Psoas muscle (tissue), 8 donors: ENCODE results near the gene VCAN. TPM values are rescaled to one million over a fixed set of nuclear protein-coding genes. Genes with fewer than 3 reads are reported as not detected.

Experiments used
- ATAC-seq, 4 donors: fragments of 200-7000 bp; cut with Tn5 transposase; one replicate each; pipeline ENCODE4 v1.9.1; 2020; ENCODE audit warnings: moderate library complexity in 3 of 4, mild to moderate bottlenecking in 2 of 4
- DNase-seq, 2 donors: peaks; one replicate each; pipeline ENCODE4 v3.0.0-alpha.2; 2020
- H3K27ac ChIP-seq: fragments of 200-600 bp; one replicate; pipeline ENCODE4 v1.8.0; 2022
- H3K27me3 ChIP-seq, 3 donors: fragments of 200-600 bp in 1 of 3; one replicate each; pipeline versions ENCODE4 v1.6.1 to v1.8.0; 2013 to 2022; ENCODE audit warnings: low read length in 2 of 3, mild to moderate bottlenecking in 2 of 3, moderate library complexity in 1 of 3; ENCODE audit not compliant: insufficient read depth in 3 of 3
- H3K36me3 ChIP-seq, 2 donors: fragments of 200-600 bp in 1 of 2; one replicate each; pipeline versions ENCODE4 v1.6.1 to v1.8.0; 2013 to 2022; ENCODE audit warnings: low read depth in 1 of 2, mild to moderate bottlenecking in 1 of 2, moderate library complexity in 1 of 2; ENCODE audit not compliant: insufficient read depth in 1 of 2
- H3K4me1 ChIP-seq: fragments of 200-600 bp; one replicate; pipeline ENCODE4 v1.8.0; 2022
- H3K4me3 ChIP-seq: fragments of 200-600 bp; one replicate; pipeline ENCODE4 v1.8.0; 2022; ENCODE audit warnings: mild to moderate bottlenecking
- H3K9me3 ChIP-seq: fragments of 200-600 bp; one replicate; pipeline ENCODE4 v1.8.0; 2022
- CTCF ChIP-seq: fragments of 200-600 bp; IDR thresholded peaks from one replicate; pipeline ENCODE4 v1.8.0; 2022; ENCODE audit warnings: antibody characterized with exemption
- WGBS, 3 donors: extraction: QIAGEN DNeasy Blood & Tissue Kit; methylation state at CpG; one replicate each; pipeline versions ENCODE4 v1.1.6 to v1.1.7; 2013; 5-methylcytosine and 5-hydroxymethylcytosine counted together
- intact Hi-C, 2 donors: fragments of 100-400 bp; cut with DNase I; formaldehyde crosslinking; loops; one replicate each; pipeline versions ENCODE4 v1.11.0 to v1.14.2; 2022
- polyA plus RNA-seq, 3 donors: library from polyadenylated mRNA; stranded (reverse); fragments of 200-250 nt; gene quantifications; one replicate each; pipeline ENCODE4 v1.2.3, GENCODE V29; 2013
- total RNA-seq, 4 donors: library from RNA; stranded (reverse); fragmentation: NEBNext Ultra II Directional in 2 of 4; extraction: Animal tissue kit (Norgen Biotek cat#: 25700) in 2 of 4; gene quantifications; one replicate each; pipeline versions ENCODE4 v1.2.1 to v1.2.4, GENCODE V29; 2021 to 2023
- donor health status: healthy with polysubstance abuse.
- donor health status: DM: no; HTN: no; CAD: no; lungs with moderate emphysema.
- donor health status: Bipolar disorder and iron deficiency.
- donor health status: healthy.
- donor health status: DM: yes; HTN: yes; CAD: no.
- donor health status: DM: no; HTN: no; CAD: no.
- donor health status: DM: no; HTN: no; CAD: no.
- donor health status: DM: yes; HTN: yes; CAD: no.

The VCAN gene
- total and polyA plus RNA-seq, 7 donors, result 2.7 to 26.1 (median 8.8) TPM

GRCh38 chr5:83507431-83507830 lies 35.9 kb downstream of the VCAN start:
- H3K27me3 ChIP-seq, result no peaks in the 10 kb centered on the region
- WGBS, 3 donors, result 29 to 35% (median 33%) methylated on average over 1 of the region's 1 CpG
- DNase-seq, result no peak
- no peaks in the 10 kb centered on the region for H3K4me1 ChIP-seq
- H3K36me3 ChIP-seq, result no peaks in the 10 kb centered on the region
- no peak for ATAC-seq
- TF ChIP-seq CTCF, result no peak
- H3K4me3 ChIP-seq, result no peak overlapping the region
- no peaks in the 10 kb centered on the region for H3K9me3 ChIP-seq
- no peak overlapping the region for H3K27ac ChIP-seq
- intact Hi-C loops, result no loop called here

GRCh38 chr5:83509540-83509939 lies 38.0 kb downstream of the VCAN start:
- intact Hi-C loops, result no loop called here
- no peak for DNase-seq
- TF ChIP-seq CTCF, result no peak
- Histone ChIP-seq H3K36me3 (no peaks in the 10 kb centered on the region), H3K4me1 (no peaks in the 10 kb centered on the region), H3K27me3 (no peaks in the 10 kb centered on the region), H3K9me3 (no peaks in the 10 kb centered on the region), H3K4me3 (no peak overlapping the region), H3K27ac (no peak overlapping the region)
- 50 to 59% (median 56%) methylated on average over 4 of the region's 4 CpGs for WGBS, 3 donors
- ATAC-seq, result no peak

- no peak overlapping the region for H3K27ac ChIP-seq
- H3K4me3 ChIP-seq, result no peak overlapping the region
- no peak for DNase-seq
- intact Hi-C loops, result no loop called here
- no peaks in the 10 kb centered on the region for H3K4me1 ChIP-seq
- H3K27me3 ChIP-seq, result no peaks in the 10 kb centered on the region
- no peaks in the 10 kb centered on the region for H3K36me3 ChIP-seq
- no peaks in the 10 kb centered on the region for H3K9me3 ChIP-seq
- ATAC-seq, result no peak
- 58 to 76% (median 71%) methylated on average over 1 of the region's 1 CpG for WGBS, 3 donors
- no peak for TF ChIP-seq CTCF
These were observed 38.7 kb downstream of the VCAN start for GRCh38 chr5:83510260-83510659.

GRCh38 chr5:83512061-83512745 lies 40.7 kb downstream of the VCAN start:
- DNase-seq, result no peak
- H3K9me3 ChIP-seq, result no peaks in the 10 kb centered on the region
- H3K27ac ChIP-seq, result no peak overlapping the region
- no peak overlapping the region for H3K4me3 ChIP-seq
- H3K36me3 ChIP-seq, result no peaks in the 10 kb centered on the region
- WGBS, 3 donors, result 90 to 93% (median 91%) methylated on average over 13 of the region's 13 CpGs
- intact Hi-C loops, result no loop called here
- no peak for ATAC-seq
- H3K4me1 ChIP-seq, result no peaks in the 10 kb centered on the region
- no peak for TF ChIP-seq CTCF
- H3K27me3 ChIP-seq, result no peaks in the 10 kb centered on the region

- no peak for TF ChIP-seq CTCF
- no peaks in the 10 kb centered on the region for H3K4me1 ChIP-seq
- no peaks in the 10 kb centered on the region for H3K27me3 ChIP-seq
- ATAC-seq, result no peak
- WGBS, 3 donors, result 48 to 68% (median 52%) methylated on average over 1 of the region's 1 CpG
- DNase-seq, result no peak
- no peaks in the 10 kb centered on the region for H3K9me3 ChIP-seq
- H3K27ac ChIP-seq, result no peak overlapping the region
- intact Hi-C loops, result no loop called here
- no peaks in the 10 kb centered on the region for H3K36me3 ChIP-seq
- H3K4me3 ChIP-seq, result no peak overlapping the region
These were observed 41.5 kb downstream of the VCAN start for GRCh38 chr5:83513081-83513480.
